Sigmoid colon (tissue), 4 donors: ENCODE data around the gene SPATS2L.

Experiments used
- POLR2A ChIP-seq, 2 donors: fragments of 450-650 bp; IDR thresholded peaks; one replicate each; pipeline ENCODE4 v1.6.1; 2016; ENCODE audit warnings: antibody characterized with exemption in 2 of 2, mild to moderate bottlenecking in 2 of 2, moderate library complexity in 2 of 2
- POLR2AphosphoS5 ChIP-seq, 4 donors: sonication (generic); formaldehyde crosslinking; IDR thresholded peaks; one replicate each; pipeline ENCODE4 v1.6.1; 2017; ENCODE audit warnings: antibody characterized with exemption in 4 of 4
- TF ChIP-seq, protein P1 (sequence below), 4 experiments: fragments of 450-650 bp in 3 of 4; fragments of 200-600 bp in 1 of 4; IDR thresholded peaks; one replicate each; pipeline ENCODE4 v1.5.1; 2016 to 2019; ENCODE audit warnings: antibody characterized with exemption in 4 of 4, mild to moderate bottlenecking in 3 of 4, moderate library complexity in 2 of 4

DNA sequence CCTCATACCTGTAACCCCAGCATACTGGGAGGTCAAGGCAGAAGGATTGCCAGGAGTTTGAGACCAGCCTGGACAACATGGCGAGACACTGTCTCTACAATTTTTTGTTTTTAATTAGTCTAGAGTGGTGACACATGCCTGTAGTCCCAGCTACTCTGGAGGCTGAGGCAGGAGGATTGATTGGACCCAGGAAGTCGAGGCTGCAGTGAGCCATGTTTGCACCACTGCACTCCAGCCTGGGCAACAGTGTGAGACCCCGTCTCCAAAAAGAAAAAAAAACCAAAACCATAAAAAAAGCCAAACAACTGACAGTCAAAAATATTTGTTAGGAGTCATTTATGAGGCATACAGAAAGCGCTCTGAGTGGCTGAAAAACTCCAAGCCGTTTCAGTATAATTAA lies 107.9 kb downstream of the SPATS2L start:
- TF ChIP-seq, protein P1, sequence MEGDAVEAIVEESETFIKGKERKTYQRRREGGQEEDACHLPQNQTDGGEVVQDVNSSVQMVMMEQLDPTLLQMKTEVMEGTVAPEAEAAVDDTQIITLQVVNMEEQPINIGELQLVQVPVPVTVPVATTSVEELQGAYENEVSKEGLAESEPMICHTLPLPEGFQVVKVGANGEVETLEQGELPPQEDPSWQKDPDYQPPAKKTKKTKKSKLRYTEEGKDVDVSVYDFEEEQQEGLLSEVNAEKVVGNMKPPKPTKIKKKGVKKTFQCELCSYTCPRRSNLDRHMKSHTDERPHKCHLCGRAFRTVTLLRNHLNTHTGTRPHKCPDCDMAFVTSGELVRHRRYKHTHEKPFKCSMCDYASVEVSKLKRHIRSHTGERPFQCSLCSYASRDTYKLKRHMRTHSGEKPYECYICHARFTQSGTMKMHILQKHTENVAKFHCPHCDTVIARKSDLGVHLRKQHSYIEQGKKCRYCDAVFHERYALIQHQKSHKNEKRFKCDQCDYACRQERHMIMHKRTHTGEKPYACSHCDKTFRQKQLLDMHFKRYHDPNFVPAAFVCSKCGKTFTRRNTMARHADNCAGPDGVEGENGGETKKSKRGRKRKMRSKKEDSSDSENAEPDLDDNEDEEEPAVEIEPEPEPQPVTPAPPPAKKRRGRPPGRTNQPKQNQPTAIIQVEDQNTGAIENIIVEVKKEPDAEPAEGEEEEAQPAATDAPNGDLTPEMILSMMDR (IDR thresholded peaks at IDR 0.05) = no peak
- TF ChIP-seq POLR2A (IDR thresholded peaks at IDR 0.05) = no peak
- TF ChIP-seq POLR2AphosphoS5 (IDR thresholded peaks at IDR 0.05) = no peak
